OCI-LY7 (cell line): ENCODE results near the gene F2.

ENCODE experiments used
- CTCF ChIP-seq: fragments of 200-600 bp; sonication (generic); conservative IDR thresholded peaks from 2 replicates; pipeline ENCODE4 v1.5.1; 2014; ENCODE audit warnings: mild to moderate bottlenecking, antibody characterized with exemption, low read length, moderate library complexity, mixed read lengths
- EZH2phosphoT487 ChIP-seq: fragments of 200-600 bp; sonication (generic); IDR thresholded peaks from 2 replicates; pipeline ENCODE4 v1.6.1; 2018; ENCODE audit warnings: low read depth, borderline replicate concordance, mild to moderate bottlenecking, mixed run types, antibody characterized with exemption, low read length, moderate library complexity, mixed read lengths

- TF ChIP-seq CTCF (no peak), EZH2phosphoT487 (no peak)
Measured at GRCh38 chr11:46762248-46762647, 43.2 kb downstream of the F2 start.
